GM12878 (cell line): Measurements from ENCODE around the gene ABCA4. TPM values are rescaled to one million over a fixed set of nuclear protein-coding genes. Genes with fewer than 3 reads are reported as not detected.

ENCODE experiments used
- ATAC-seq: fragments of 200-7000 bp; cut with Tn5 transposase; 3 replicates; pipeline ENCODE4 v1.9.1; 2020; ENCODE audit warnings: mild to moderate bottlenecking, moderate library complexity
- BruUV-seq: library from RNA; stranded (reverse); fragments of 400-500 nt; replicated peaks from 2 replicates; lab custom pipeline; 2021; lab: Mats Ljungman, UMichigan
- CTCF ChIA-PET: fragments of 300-600 bp; sonication (Branson Sonifier 250); formaldehyde crosslinking; extraction: SDS; loops from one replicate; lab custom pipeline; 2021; ENCODE audit warnings: inconsistent platforms; lab: Yijun Ruan, JAX
- POLR2A ChIA-PET: fragments of 350-600 bp; formaldehyde crosslinking; extraction: SDS; loops from one replicate; lab custom pipeline; 2021; ENCODE audit warnings: inconsistent platforms; lab: Charles Lee
- RAD21 ChIA-PET: fragments of 300-600 bp; sonication (Branson Sonifier 250); formaldehyde crosslinking; loops from one replicate; lab custom pipeline; 2023; ENCODE audit warnings: antibody characterized with exemption; ENCODE audit not compliant: unreplicated experiment; lab: Charles Lee
- SMC1A ChIA-PET: fragments of 300-600 bp; sonication (Branson Sonifier 250); formaldehyde crosslinking; loops from one replicate; lab custom pipeline; 2023; ENCODE audit not compliant: unreplicated experiment, uncharacterized antibody; lab: Charles Lee
- DNase-seq: peaks from one replicate; pipeline ENCODE4 v3.0.0-alpha.2; 2011; ENCODE audit warnings: low read depth, low spot score
- FAIRE-seq: peaks from 3 replicates; lab custom pipeline; 2011; peaks lifted over from hg19 to GRCh38; lab: Jason Lieb, UNC
- H2AFZ ChIP-seq: 2 replicates; pipeline ENCODE4 v1.6.0; 2011; ENCODE audit warnings: low read depth, low read length, control low read depth; ENCODE audit not compliant: control insufficient read depth
- H3K27ac ChIP-seq: 2 replicates; pipeline ENCODE4 v1.5.1; 2011; ENCODE audit warnings: control low read depth; ENCODE audit not compliant: control insufficient read depth, insufficient read depth
- H3K27me3 ChIP-seq, 2 experiments: replicated peaks in 1 of 2; 2 replicates each; pipeline versions ENCODE4 v1.6.0 to v1.6.1; 2011; ENCODE audit warnings: low read length in 1 of 2; ENCODE audit not compliant: control insufficient read depth in 2 of 2, insufficient read depth in 2 of 2
- H3K36me3 ChIP-seq, 2 experiments: 2 replicates each; pipeline ENCODE4 v1.5.1; 2011; ENCODE audit warnings: low read length in 1 of 2; ENCODE audit not compliant: control insufficient read depth in 2 of 2, insufficient read depth in 2 of 2
- H3K4me1 ChIP-seq: 2 replicates; pipeline ENCODE4 v1.6.1; 2011; ENCODE audit warnings: mild to moderate bottlenecking, low read length, moderate library complexity, mixed read lengths; ENCODE audit not compliant: control insufficient read depth, insufficient read depth
- H3K4me2 ChIP-seq: 2 replicates; pipeline ENCODE4 v1.6.0; 2011; ENCODE audit warnings: control low read depth; ENCODE audit not compliant: control insufficient read depth, insufficient read depth
- H3K4me3 ChIP-seq: fragments of 200-600 bp; sonication (generic); 2 replicates; pipeline ENCODE4 v1.5.1; 2016
- H3K79me2 ChIP-seq: 2 replicates; pipeline ENCODE4 v1.6.0; 2011; ENCODE audit warnings: low read length; ENCODE audit not compliant: control insufficient read depth, insufficient read depth
- H3K9ac ChIP-seq: 2 replicates; pipeline ENCODE4 v1.8.0; 2011; ENCODE audit warnings: low read length, control low read depth, mixed read lengths; ENCODE audit not compliant: control insufficient read depth, insufficient read depth
- H3K9me3 ChIP-seq: replicated peaks from 3 replicates; pipeline ENCODE4 v1.5.1; 2011; ENCODE audit warnings: mild to moderate bottlenecking, low read length; ENCODE audit not compliant: control insufficient read depth, insufficient read depth
- H4K20me1 ChIP-seq: 2 replicates; pipeline ENCODE4 v1.6.0; 2011; ENCODE audit not compliant: control insufficient read depth, insufficient read depth
- BRCA1 ChIP-seq: IDR thresholded peaks from 2 replicates; pipeline ENCODE4 v1.6.1; 2011; ENCODE audit warnings: low read depth, low read length, improper control_type of control experiment
- HSF1 ChIP-seq: fragments of 150-350 bp; IDR thresholded peaks from 2 replicates; pipeline ENCODE4 v1.6.1; 2014; ENCODE audit warnings: mild to moderate bottlenecking, low read depth, low read length
- MXI1 ChIP-seq: fragments of 150-350 bp; IDR thresholded peaks from 2 replicates; pipeline ENCODE4 v1.6.1; 2011; ENCODE audit warnings: low read depth, mild to moderate bottlenecking, inconsistent platforms, low read length, improper control_type of control experiment
- PAX8 ChIP-seq: fragments of 450-650 bp; IDR thresholded peaks from 2 replicates; pipeline ENCODE4 v1.6.1; 2017; ENCODE audit warnings: mild to moderate bottlenecking, moderate library complexity
- SMC3 ChIP-seq: IDR thresholded peaks from 2 replicates; pipeline ENCODE4 v1.6.1; 2011; ENCODE audit warnings: low read length, improper control_type of control experiment, borderline replicate concordance
- SREBF2 ChIP-seq: IDR thresholded peaks from 2 replicates; pipeline ENCODE4 v1.6.1; 2012; ENCODE audit warnings: mild to moderate bottlenecking, low read length
- TARDBP ChIP-seq: IDR thresholded peaks from 2 replicates; pipeline ENCODE4 v1.6.1; 2016; ENCODE audit warnings: borderline replicate concordance
- WGBS: methylation state at CpG from one replicate; pipeline ENCODE4 v1.1.6; 2016; ENCODE audit warnings: low lambda C conversion rate; ENCODE audit not compliant: insufficient replicate concordance, insufficient coverage; ENCODE audit errors: missing lambda C conversion rate; 5-methylcytosine and 5-hydroxymethylcytosine counted together
- in situ Hi-C: fragments of 300-500 bp; cut with MboI; formaldehyde crosslinking; loops from 9 replicates; pipeline ENCODE4 v1.14.3; 2018; ENCODE audit warnings: mixed read lengths
- intact Hi-C: fragments of 100-400 bp; cut with micrococcal nuclease; formaldehyde crosslinking; loops from one replicate; pipeline ENCODE4 v1.14.2; 2022; ENCODE audit not compliant: unreplicated experiment
- polyA plus RNA-seq, 11 experiments: library from polyadenylated mRNA; depleted of rRNA in 4 of 11; unstranded in 6 of 11; stranded (reverse) in 5 of 11; fragments of >200 nt; fragmentation: Nextera tagmentation in 4 of 11; fragmentation: Illumina TruSeq in 1 of 11; extraction: Ambion mirVana in 4 of 11; extraction: Trizol in 1 of 11; gene quantifications; 1 replicate in 1 of 11; 2 replicates in 10 of 11; pipeline versions ENCODE4 v1.2.1 to v1.2.3, GENCODE V29; 2011 to 2016; ENCODE audit warnings: inconsistent platforms in 2 of 11, missing spikeins in 2 of 11, low read depth in 1 of 11
- total RNA-seq, 4 experiments: library from RNA; depleted of rRNA in 3 of 4; stranded (reverse); fragments of >200 nt in 3 of 4; fragmentation: Illumina TruSeq in 1 of 4; extraction: Trizol in 1 of 4; gene quantifications; 2 replicates each; pipeline versions ENCODE4 v1.2.1 to v1.2.3, GENCODE V29; 2013 to 2021
- TF ChIP-seq, protein P1 (sequence below): IDR thresholded peaks from 2 replicates; pipeline ENCODE4 v1.6.1; 2012; ENCODE audit warnings: low read depth, low read length, improper control_type of control experiment
- TF ChIP-seq, protein P2 (sequence below): IDR thresholded peaks from 2 replicates; pipeline ENCODE4 v1.6.1; 2012; ENCODE audit warnings: improper control_type of control experiment, low read depth, low read length; ENCODE audit not compliant: insufficient replicate concordance

The ABCA4 gene
- total and polyA plus RNA-seq, 10 of the 15 experiments (the other 5 are each of a cell fraction or from before 2014, with no cell fraction given) = 0.03 to 0.28 (median 0.11) TPM; not detected in 3

DNA sequence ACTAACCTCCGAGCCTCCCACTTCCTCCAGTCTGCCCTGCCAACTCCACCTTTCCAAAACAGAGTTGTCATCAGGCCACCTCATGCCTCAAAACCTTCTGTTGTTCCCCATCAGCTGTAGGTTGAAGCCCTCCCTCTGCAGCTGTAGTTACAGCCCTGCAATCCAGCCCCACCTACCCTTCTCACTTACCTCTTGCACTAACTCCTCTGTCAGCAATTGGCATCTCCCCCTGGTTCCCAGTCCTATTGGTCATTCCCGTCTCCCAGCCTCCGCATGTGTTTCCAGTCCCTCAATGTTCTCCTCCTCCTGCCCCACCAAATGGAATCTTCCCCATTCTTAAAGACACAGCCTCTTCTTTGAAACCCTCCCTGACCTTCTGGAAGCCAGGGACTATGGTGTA is 111.6 kb downstream of the ABCA4 start:
- intact Hi-C loops = no loop called here
- H3K36me3 ChIP-seq = no peaks in the 10 kb centered on the region
- no peaks in the 10 kb centered on the region for H4K20me1 ChIP-seq
- no peaks in the 10 kb centered on the region for H3K79me2 ChIP-seq
- FAIRE-seq (no peak), DNase-seq (no peak), ATAC-seq (no peak)
- in situ Hi-C loops = no loop called here
- H3K4me3 ChIP-seq = no peak overlapping the region
- TF ChIP-seq HSF1 (no peak), TARDBP (no peak), BRCA1 (no peak), SMC3 (no peak), MXI1 (no peak), SREBF2 (no peak), PAX8 (no peak)
- TF ChIP-seq, protein P1, sequence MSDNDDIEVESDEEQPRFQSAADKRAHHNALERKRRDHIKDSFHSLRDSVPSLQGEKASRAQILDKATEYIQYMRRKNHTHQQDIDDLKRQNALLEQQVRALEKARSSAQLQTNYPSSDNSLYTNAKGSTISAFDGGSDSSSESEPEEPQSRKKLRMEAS = no peak
- TF ChIP-seq, protein P2, sequence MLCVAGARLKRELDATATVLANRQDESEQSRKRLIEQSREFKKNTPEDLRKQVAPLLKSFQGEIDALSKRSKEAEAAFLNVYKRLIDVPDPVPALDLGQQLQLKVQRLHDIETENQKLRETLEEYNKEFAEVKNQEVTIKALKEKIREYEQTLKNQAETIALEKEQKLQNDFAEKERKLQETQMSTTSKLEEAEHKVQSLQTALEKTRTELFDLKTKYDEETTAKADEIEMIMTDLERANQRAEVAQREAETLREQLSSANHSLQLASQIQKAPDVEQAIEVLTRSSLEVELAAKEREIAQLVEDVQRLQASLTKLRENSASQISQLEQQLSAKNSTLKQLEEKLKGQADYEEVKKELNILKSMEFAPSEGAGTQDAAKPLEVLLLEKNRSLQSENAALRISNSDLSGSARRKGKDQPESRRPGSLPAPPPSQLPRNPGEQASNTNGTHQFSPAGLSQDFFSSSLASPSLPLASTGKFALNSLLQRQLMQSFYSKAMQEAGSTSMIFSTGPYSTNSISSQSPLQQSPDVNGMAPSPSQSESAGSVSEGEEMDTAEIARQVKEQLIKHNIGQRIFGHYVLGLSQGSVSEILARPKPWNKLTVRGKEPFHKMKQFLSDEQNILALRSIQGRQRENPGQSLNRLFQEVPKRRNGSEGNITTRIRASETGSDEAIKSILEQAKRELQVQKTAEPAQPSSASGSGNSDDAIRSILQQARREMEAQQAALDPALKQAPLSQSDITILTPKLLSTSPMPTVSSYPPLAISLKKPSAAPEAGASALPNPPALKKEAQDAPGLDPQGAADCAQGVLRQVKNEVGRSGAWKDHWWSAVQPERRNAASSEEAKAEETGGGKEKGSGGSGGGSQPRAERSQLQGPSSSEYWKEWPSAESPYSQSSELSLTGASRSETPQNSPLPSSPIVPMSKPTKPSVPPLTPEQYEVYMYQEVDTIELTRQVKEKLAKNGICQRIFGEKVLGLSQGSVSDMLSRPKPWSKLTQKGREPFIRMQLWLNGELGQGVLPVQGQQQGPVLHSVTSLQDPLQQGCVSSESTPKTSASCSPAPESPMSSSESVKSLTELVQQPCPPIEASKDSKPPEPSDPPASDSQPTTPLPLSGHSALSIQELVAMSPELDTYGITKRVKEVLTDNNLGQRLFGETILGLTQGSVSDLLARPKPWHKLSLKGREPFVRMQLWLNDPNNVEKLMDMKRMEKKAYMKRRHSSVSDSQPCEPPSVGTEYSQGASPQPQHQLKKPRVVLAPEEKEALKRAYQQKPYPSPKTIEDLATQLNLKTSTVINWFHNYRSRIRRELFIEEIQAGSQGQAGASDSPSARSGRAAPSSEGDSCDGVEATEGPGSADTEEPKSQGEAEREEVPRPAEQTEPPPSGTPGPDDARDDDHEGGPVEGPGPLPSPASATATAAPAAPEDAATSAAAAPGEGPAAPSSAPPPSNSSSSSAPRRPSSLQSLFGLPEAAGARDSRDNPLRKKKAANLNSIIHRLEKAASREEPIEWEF = no peak
- H3K27me3 ChIP-seq = no peaks in the 10 kb centered on the region; a peak in 2 of 4 replicates
- H3K27ac ChIP-seq = no peak overlapping the region
- no peaks in the 10 kb centered on the region for H3K9me3 ChIP-seq
- SMC1A ChIA-PET = no interaction called here
- POLR2A ChIA-PET = no interaction called here
- no peak overlapping the region for H2AFZ ChIP-seq
- H3K4me2 ChIP-seq = no peak overlapping the region
- WGBS = 48% methylated on average over 3 of the region's 3 CpGs
- H3K9ac ChIP-seq = no peak overlapping the region
- H3K4me1 ChIP-seq = no peaks in the 10 kb centered on the region
- CTCF ChIA-PET = no interaction called here
- RAD21 ChIA-PET = no interaction called here
- no TSS peak for BruUV-seq
